HG02981 (cell line): ENCODE results near the gene OMA1.
"Not testable (repeated sequence)": the region's sequence is repeated elsewhere in the genome, so short reads cannot be mapped to it uniquely, and the experiment has no call there.

ENCODE experiments used
- ATAC-seq: cut with Tn5 transposase; IDR thresholded peaks from one replicate; pipeline ENCODE4 v1.9.1; 2021; ENCODE audit warnings: mild to moderate bottlenecking, moderate library complexity; ENCODE audit not compliant: unreplicated experiment

OMA1 gene

DNA sequence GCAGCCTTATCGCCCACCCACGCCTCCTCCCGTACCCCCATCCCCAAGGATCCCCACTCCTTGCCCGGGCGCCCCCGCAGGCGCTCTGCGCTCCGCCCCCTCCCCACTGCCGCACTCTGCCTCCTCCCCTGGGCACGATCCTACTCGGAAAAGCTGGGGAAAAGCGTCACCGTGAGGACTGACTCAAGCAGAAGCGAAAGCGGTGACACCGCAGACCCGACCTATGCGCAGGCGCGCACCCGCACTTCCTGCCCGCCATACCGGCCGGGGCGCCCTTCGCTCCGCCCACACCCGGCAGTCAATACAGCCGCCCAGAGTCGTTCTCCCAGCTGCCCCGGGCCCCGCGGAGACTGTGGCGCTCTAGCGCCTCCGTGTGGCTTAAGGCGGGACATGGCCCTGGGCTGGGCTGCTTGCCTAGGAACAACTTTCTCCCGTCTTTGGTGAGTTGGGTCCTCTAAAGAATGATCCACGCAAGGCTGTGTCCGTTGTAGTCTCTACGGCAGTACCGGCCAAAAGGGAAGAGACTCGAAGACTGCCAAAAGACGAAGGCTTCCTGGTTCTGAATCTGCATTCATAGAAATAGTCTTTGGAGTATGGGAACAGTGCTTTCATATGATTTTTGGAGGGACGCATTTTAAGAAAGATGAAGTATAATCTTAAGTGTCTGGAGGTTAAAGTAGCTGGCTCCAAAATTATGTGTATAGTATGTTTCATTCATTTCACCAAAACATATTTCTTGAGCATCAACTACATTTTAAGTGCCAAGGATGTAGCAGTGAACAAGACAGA, at the start of gene OMA1:
Gene OMA1 (minus strand): TSS at position 207 of the 789 bp plus-strand sequence. CDS start 7,432 bp downstream, outside the sequence.
- peak; percentile 96 for ATAC-seq

DNA sequence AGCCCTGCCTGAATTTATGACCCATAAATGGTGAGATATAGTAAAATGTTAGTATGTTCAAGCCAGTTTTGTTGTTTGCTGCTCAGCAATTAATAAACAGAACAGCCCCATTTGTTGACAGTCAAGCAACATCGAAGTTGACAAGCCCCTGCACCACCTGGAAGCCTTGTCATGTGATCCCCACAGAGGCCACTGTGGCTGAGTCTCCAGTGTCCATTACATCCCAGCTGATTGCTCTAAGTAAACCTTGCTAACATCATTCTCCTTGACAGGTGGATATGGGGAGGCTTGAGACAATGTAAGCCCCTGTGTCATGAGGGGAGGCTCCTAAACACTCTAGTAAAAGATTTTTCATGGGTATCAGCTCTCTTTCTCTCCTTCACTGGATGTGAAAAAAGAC, 48.0 kb upstream of the OMA1 start:
- no peak for ATAC-seq

DNA sequence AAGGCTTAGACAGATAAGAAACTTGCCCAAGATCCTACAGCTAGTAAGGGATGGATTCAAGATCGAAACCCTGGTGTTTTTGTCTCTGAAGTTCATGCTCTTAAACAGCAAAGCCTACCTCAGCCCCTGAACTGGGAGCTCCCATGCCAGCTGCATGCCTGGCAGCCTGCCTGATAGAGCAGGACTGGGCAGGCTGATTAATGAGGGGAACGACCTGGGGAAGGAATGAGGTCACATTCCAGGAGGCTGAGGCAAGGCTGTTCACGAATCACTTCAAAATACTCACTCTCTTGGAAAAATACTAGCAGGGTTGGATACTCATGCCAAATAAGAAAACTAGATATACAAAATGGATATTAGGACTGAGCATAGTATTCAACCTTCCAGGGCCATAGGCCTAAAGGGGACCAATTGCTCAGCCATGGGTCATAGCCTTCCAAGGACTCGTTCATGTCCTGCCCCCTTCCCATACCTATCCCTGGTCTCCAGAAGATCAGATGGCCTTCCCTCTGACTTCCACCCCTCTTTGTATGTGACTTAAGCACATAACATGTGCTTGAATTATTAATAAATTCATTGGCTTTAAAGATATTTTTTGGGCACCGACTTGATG, 46.1 kb upstream of the OMA1 start:
- ATAC-seq, result no peak

DNA sequence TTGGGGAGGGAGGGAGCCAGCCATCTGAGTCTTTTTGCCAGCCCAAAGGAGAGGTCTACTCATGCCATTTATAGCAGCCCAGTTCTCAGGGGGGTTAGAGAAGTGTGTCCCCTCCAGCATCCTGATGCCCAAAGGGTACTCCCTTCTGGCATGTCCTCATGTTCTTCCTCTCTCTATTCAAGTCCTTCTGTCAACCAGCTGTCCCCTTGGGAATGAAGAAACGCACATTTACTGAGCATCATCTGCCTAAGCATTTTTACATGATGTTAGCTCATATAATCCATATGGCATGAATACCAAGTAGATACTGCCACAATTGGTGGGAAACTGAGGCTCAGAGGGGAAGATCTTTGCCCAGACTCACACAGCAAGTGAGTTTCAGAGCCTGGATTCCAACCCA, 45.3 kb upstream of the OMA1 start:
- ATAC-seq, result no peak

DNA sequence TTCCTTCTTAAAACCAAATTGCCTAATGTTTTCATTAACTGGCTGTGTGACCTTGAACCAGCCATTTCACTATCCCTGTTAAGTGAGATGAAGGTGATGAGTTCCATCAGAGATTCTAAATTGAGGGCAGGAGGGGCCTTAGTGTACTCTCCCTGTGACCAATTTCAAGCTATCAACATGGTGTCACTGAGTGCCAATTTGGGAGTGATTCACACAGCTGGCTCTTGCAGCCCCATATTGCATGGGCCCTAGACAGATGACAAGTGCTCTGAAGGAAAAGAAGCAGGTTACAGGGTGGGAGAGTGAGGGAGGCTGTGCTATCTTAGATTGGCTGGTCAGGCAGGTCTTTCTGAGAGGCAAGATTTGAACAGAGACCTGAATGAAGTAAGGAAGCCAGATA, 43.5 kb upstream of the OMA1 start:
- ATAC-seq, result no peak

DNA sequence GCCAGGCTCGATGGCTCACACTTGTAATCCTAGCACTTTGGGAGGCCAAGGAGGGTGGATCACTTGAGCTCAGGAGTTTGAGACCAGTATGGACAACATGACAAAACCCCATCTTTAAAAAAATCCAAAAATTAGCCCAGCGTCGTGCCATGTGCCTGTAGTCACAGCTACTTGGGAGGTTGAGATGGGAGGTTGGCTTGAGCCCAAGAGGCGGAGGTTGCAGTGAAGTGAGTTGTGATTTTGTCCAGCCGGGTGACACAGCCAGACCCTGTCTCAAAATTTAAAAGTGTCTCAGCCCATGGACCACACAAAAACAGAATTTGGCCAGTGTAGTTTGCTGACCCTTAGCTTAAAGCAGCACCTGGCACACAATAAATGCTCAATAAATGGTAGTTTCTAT, 41.9 kb upstream of the OMA1 start:
- no peak for ATAC-seq

DNA sequence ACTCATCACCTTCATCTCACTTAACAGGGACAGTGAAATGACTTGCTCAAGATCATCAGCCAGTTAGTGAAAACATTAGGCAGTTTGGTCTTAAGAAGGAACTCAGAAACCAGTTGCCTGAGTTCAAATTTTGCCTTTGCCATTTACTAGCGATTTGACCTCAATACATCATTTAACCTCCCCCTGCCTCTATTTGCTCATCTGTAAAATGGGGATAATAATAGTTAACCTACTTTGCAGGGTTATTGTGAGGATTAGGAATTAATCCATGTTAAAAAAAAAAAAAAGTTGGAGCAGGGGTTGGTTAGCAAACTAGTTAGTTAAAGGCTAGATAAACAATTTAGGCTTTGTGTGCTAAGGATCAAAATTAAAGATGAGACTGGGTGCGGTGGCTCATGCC, 41.1 kb upstream of the OMA1 start:
- ATAC-seq, result no peak

DNA sequence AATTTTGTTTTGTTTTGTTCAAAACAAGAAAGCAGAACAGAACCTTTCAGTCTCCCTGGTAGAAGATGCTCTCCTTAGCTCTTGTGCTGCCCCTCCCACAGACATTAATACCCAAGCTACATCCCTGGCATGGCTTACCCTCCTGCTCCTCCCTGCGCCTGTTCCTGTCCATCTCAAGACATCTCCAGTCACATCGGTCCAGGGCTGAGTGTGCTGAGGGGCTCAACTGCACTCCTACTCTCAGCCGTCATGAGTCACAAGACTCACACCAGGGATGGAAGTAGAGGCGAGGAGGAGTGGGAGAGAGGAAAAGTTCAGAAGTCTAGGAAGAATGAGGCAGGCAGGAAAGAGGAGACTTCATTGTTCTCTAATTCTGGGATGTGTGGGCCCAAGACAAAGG, 39.7 kb upstream of the OMA1 start:
- ATAC-seq, result no peak

DNA sequence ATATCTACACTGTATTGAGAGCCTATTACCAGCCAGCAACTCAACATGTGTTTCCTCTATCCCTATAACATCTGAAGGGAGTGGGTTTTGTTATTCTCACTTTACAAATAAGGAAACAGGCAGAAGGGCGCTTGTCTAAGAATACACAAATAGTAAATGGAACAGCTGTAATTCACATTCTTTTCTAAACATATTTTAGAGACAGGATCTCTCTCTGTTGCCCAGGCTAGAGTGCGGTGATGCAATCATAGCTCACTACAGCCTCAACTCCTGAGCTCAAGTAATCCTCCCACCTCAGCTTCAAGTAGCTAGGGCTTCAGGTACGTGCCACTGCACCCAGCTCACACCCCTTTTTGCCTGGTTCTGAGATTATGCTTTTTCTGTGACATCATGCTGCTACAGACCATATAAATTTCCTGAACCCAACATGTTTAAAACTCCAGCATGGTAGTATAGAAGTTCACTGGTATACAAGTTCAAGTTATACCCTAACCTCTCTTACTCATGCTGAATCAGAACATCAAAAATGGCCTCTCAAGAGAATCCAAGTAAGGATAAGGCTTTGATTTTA, 39.1 kb upstream of the OMA1 start:
- ATAC-seq, result no peak

DNA sequence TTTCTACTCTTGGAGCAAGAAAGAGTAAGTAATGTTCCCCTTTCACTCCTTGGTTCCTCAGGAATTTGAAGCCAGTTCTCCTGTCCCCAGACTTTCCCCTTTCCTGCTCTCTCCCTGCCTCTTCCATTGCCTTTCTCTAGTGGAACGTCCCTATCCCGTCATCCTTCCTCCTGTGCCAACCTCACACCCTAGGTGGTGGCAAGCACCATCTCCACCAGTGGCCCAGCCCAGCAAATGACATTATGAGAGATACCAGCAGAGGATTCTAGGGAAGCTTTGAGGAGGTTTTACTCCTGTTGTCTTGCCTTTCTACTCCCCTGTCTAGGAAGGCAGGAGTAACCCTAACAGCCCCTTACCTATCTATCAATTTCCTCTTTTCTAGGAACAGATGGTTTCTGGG, 38.6 kb upstream of the OMA1 start:
- ATAC-seq, result no peak

DNA sequence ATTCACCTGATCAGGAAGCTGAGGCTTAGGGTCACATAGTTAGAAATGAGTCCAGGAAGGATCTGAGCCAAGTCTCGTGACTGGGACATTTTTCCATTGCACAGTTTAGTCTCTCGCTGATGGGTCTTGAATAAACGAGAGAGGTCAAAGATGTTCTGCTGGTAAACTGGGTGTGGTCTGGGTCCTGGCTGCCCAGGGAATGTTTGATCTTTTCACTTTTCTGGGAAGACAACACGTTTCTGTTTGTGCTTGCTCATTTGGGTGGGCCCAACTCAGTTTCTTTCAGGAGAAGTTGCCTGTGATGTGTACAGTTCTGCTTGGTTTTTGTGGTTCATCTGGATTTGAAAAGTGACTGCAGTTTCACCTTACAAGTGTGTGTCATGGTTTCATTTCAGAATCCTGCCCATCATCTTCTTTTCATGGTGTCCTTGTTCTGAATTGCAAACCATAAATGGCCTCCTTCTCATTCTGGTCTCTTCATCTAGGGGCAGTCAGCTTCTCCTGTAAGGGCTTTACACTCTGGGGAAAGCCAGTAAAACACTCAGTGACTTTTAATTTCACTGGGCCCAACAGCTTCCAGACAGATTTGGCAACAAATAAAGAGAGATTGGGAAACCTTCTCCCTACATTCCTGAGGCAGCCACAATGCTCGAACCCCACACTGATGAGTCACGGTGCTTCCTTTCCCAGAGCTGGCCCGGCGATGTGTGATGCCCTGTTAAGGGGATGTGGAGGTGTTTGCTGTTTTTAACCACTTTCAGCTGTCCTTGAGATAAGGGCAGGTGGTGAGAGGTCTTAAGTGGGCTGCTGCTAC, 37.8 kb upstream of the OMA1 start:
- ATAC-seq, result peak; percentile 76

DNA sequence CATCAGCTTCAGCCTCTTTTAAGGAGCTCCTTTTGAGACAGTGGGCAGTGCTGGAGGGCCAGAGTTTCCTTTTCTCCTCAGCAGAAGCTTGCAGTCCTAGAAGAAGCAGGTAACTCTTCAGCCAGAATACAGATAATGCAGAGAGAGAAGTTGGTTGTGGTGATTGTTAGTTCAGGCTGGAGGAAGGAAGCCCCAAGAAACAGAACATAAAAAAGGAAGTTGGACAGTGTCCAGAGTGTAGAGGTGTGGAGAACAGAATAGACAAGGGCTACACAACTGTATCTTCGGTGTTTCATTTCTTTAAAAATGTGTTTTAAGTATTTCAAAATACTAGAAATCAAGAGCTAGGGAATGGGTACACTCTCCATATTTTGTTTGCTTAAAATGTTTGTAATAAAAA, 37.0 kb upstream of the OMA1 start:
- ATAC-seq, result no peak

DNA sequence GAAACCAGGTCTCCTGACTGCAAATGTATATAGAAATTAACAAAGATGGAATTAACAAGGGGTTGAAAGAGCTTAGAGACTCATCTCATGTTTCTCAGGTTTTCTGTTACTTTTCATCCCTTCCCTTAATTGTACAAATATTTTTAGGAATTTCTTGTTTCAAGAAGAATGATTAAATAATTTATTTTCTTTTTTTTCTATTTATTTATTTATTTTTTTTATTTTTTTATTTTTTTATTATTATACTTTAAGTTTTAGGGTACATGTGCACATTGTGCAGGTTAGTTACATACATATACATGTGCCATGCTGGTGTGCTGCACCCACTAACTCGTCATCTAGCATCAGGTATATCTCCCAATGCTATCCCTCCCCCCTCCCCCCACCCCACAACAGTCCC, 35.6 kb upstream of the OMA1 start:
- not testable (repeated sequence) for ATAC-seq

DNA sequence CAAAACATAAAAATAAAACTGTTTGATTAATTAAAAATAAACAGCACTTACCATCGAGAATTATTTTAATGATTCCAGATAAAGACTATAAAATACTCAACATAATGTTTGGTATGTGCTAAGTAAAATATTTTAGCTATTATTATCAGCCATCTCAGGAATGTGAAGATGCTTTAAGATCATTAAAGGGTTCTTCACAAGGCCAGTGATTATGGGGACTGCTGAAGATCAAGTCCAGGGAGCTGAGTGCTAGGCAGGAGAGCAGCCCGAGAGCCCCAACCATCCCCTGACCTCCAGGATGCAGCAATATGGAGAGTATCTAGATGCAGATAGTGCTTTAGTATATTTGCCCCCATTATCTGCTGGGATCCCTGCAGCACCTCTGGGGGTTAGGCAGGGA, 35.1 kb upstream of the OMA1 start:
- ATAC-seq, result no peak

DNA sequence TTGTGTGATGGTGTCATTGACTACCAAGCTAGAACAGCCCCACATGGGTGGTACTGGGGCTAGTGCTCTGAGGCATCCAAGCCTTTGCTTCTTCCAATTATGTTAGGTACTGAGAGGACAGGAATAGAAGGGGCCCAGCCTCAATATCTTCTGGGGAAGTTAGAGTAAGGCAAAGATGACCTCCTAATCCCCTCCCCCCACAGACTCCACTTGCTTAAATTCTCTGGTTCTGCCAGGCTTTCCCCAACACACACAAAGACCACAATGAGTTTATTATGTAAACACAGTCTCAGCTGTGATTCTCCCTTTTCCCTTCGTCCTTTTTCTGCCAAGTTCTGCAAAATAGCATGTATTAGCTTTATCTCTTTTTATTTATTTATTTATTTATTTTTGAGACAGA, 33.7 kb upstream of the OMA1 start:
- no peak for ATAC-seq

DNA sequence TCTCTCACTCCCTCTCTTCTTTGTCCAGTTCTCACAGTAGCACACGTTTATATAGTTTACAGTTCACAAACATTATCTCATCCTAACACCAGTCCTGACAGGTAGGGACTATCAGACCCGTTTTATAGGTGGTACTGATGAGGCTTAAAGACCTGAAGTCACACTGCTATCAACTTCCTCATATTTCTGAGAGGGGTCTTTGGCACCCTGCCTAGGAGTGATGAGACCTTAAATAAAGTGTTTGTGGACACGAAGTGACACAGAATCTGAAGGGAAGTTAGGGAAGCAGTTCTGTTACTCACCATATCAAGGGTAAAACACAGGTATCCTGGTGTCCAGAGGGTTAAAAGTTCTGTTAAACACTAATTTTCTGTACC, 31.1 kb upstream of the OMA1 start:
- no peak for ATAC-seq

DNA sequence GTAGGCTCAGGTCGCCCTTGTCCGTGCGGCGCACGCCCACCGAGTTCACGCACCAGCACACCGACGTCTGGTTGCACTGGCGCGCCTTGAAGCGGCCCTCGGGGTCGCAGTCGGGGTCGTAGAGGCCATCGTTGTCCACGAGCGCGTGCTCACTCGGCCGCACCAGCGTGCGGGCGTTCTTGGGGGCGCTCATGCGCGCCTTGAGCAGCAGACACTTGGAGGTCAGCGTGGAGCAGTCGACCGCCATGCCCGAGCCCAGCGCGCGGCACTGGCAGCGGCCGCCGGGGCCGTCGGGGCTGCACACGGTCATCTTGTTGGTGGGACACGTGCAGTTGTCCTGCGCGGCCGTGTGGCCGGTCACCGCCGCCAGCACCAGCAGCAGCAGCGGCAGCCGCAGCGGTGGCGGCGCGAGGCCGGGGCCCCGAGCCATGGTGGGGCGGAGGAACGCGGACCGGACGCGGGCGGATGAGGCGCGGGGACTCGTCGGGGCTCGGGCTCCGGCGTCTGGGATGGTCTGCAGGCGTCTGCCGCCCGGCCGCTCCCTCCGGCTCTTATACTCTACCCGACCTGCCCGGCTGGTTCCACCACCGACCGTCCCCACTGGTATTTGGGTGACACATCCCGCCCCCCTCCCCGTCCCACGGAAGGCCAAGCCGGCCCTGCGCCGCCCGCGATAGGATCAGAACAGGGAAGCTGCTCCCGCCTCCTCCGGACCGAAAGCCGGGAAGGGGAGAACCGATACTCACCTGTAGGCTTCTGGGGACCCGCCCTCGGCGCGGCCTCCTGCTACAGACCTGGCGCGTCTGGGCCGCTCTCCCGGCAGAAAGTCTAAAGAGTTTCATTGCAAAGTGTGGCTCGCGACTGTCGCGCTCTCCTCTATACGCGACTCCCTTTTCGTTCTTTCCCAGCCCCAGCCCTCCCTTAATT, 30.5 kb upstream of the OMA1 start, which contains the start of gene TACSTD2:
Gene TACSTD2 (minus strand): TSS at position 526 of the 927 bp plus-strand sequence. CDS start 96 bp downstream, at position 430.
- ATAC-seq, result no peak

DNA sequence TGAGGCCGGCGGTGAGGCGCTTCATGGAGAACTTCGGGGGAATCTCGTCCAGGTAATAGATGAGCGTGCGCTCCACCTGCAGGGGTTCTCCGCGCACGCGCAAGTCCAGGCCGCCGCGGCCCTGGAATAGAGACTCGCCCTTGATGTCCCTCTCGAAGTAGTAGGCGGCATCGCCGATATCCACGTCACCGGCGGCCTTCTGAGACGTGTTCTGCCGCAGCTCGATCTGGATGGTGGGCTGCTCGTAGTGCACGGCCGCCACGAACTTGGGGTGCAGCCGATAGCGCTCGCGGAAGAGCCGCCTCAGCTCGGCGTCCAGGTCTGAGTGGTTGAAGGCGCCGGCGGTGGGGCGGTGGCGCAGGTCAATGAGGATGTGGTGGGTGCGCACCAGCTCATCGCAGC, 29.8 kb upstream of the OMA1 start:
- ATAC-seq, result no peak

DNA sequence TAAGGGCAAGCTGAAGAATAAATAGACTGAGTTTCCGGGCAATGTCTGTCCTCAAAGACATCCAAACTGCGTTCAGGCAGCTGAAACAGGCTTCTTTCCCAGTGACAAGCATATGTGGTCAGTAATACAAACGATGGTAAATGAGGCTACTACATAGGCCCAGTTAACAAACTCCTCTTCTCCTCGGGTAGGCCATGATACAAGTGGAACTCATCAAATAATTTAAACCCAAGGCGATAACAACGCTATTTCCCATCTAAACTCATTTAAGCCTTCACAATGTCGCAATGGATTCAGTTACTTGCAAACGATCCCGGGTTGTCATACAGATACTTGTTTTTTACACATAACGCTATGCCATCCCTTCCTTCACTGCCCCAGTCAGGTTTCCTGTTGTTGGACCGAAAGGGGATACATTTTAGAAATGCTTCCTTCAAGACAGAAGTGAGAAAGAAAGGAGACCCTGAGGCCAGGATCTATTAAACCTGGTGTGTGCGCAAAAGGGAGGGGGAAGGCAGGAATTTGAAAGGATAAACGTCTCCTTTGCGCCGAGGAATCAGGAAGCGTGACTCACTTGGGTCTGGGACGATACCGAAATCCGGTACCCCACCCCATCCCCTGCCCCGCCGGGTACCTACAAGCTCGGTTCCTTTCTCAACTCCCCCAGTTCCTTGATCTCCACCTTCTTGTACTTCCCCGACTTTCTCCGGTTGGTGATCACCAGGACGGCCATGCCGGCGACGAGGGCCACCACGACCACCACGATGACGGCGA, 29.2 kb upstream of the OMA1 start:
- ATAC-seq, result no peak

DNA sequence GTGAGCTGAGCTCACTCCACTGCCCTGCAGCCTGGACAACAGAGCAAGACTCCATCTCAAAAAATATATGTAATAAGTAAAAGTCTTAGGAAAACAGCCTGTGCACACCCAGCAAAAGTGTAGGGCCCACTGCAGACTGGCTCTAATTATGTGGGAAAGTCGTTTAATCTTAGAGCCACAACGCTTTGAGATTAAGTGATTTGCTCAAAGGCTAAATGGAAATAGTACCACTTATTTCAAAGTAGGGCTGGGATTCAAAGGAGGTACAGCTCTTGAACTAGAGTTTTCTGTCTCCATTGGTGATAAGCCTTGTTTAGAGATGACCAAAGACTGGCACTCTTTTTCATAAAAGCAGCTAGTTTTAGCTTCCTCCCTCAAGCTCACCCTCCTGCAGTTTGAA, 28.3 kb upstream of the OMA1 start:
- ATAC-seq, result no peak
